Chondrocyte (in vitro differentiated cells): Measurements from ENCODE around the gene CACNB2. TPM values are rescaled to one million over a fixed set of nuclear protein-coding genes. Genes with fewer than 3 reads are reported as not detected.

Experiments
- DNase-seq: peaks from one replicate; pipeline ENCODE4 v3.0.0; 2021; ENCODE audit warnings: mixed read lengths, low spot score
- H3K27ac Mint-ChIP-seq: one replicate; pipeline ENCODE4 v1.8.0; 2021; ENCODE audit warnings: mild to moderate bottlenecking, moderate library complexity, mixed read lengths; ENCODE audit not compliant: unreplicated experiment
- H3K27me3 Mint-ChIP-seq: 2 replicates; pipeline ENCODE4 v1.8.0; 2021; ENCODE audit warnings: low read depth, mixed read lengths
- H3K36me3 Mint-ChIP-seq: 2 replicates; pipeline ENCODE4 v1.8.0; 2021; ENCODE audit warnings: low read depth, mixed read lengths
- H3K4me1 Mint-ChIP-seq: 2 replicates; pipeline ENCODE4 v1.8.0; 2021; ENCODE audit warnings: low read depth, mild to moderate bottlenecking, mixed read lengths
- H3K4me3 Mint-ChIP-seq: one replicate; pipeline ENCODE4 v1.8.0; 2021; ENCODE audit warnings: mild to moderate bottlenecking, moderate library complexity, mixed read lengths; ENCODE audit not compliant: unreplicated experiment
- H3K9me3 Mint-ChIP-seq: 2 replicates; pipeline ENCODE4 v1.8.0; 2021; ENCODE audit warnings: low read depth, mixed read lengths
- total RNA-seq: library from RNA; stranded (reverse); gene quantifications from 3 replicates; pipeline ENCODE4 v1.2.1, GENCODE V29; 2021
- TF ChIP-seq, protein P1 (sequence below): fragments of 200-600 bp; sonication (generic); IDR thresholded peaks from 2 replicates; pipeline ENCODE4 v1.5.0; 2021; ENCODE audit warnings: antibody characterized with exemption, mild to moderate bottlenecking, moderate library complexity

Gene CACNB2
- total RNA-seq, 1 donor from 2014 or later: 0.25 TPM

DNA sequence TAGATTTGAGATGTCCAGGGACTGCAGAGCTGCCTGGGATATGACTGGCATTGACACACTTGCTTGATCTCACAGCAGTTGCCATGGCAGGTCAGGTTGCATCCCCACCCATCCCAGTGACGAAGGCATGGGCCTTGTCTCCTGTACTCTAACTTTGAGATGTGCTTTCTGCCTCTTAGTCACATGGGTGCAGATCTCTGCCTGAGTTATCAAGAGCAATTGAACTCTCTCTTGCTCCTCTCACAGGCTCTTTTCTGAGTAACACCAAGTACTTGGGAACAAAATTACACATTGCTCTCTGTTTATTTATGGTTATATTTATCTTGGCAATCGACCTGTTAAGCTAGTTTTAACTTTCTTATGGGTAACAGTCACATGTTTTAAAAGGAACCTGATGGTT is 273.8 kb downstream of the CACNB2 start:
- H3K27ac Mint-ChIP-seq: no peak overlapping the region
- H3K36me3 Mint-ChIP-seq: peaks cover 1% of the 10 kb centered on the region
- TF ChIP-seq, protein P1, sequence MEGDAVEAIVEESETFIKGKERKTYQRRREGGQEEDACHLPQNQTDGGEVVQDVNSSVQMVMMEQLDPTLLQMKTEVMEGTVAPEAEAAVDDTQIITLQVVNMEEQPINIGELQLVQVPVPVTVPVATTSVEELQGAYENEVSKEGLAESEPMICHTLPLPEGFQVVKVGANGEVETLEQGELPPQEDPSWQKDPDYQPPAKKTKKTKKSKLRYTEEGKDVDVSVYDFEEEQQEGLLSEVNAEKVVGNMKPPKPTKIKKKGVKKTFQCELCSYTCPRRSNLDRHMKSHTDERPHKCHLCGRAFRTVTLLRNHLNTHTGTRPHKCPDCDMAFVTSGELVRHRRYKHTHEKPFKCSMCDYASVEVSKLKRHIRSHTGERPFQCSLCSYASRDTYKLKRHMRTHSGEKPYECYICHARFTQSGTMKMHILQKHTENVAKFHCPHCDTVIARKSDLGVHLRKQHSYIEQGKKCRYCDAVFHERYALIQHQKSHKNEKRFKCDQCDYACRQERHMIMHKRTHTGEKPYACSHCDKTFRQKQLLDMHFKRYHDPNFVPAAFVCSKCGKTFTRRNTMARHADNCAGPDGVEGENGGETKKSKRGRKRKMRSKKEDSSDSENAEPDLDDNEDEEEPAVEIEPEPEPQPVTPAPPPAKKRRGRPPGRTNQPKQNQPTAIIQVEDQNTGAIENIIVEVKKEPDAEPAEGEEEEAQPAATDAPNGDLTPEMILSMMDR: no peak
- H3K4me1 Mint-ChIP-seq: no peaks in the 10 kb centered on the region
- DNase-seq: no peak
- no peak overlapping the region for H3K4me3 Mint-ChIP-seq
- peaks cover 15% of the 10 kb centered on the region for H3K27me3 Mint-ChIP-seq
- H3K9me3 Mint-ChIP-seq: peaks cover 4% of the 10 kb centered on the region

- no peak for DNase-seq
- no peak overlapping the region for H3K27ac Mint-ChIP-seq
- no peaks in the 10 kb centered on the region for H3K4me1 Mint-ChIP-seq
- H3K27me3 Mint-ChIP-seq: peaks cover 7% of the 10 kb centered on the region
- H3K36me3 Mint-ChIP-seq: peaks cover 1% of the 10 kb centered on the region
- H3K9me3 Mint-ChIP-seq: peaks cover 4% of the 10 kb centered on the region
- TF ChIP-seq, protein P1: no peak
- no peak overlapping the region for H3K4me3 Mint-ChIP-seq
These were observed 277.8 kb downstream of the CACNB2 start for GRCh38 chr10:18417950-18418527.

GRCh38 chr10:18418541-18419215 is 278.5 kb downstream of the CACNB2 start:
- H3K27me3 Mint-ChIP-seq: peaks cover 3% of the 10 kb centered on the region
- TF ChIP-seq, protein P1: no peak
- DNase-seq: no peak
- H3K4me3 Mint-ChIP-seq: no peak overlapping the region
- no peak overlapping the region for H3K27ac Mint-ChIP-seq
- no peaks in the 10 kb centered on the region for H3K36me3 Mint-ChIP-seq
- H3K9me3 Mint-ChIP-seq: peaks cover 4% of the 10 kb centered on the region
- no peaks in the 10 kb centered on the region for H3K4me1 Mint-ChIP-seq

GRCh38 chr10:18419945-18420344 is 279.7 kb downstream of the CACNB2 start:
- Mint-ChIP-seq H3K27me3 (peaks cover 9% of the 10 kb centered on the region), H3K9me3 (peaks cover 4% of the 10 kb centered on the region), H3K27ac (no peak overlapping the region)

GRCh38 chr10:18421726-18422293 is 281.6 kb downstream of the CACNB2 start:
- H3K9me3 Mint-ChIP-seq: peaks cover 4% of the 10 kb centered on the region
- no peak overlapping the region for H3K4me3 Mint-ChIP-seq
- H3K27ac Mint-ChIP-seq: no peak overlapping the region
- H3K27me3 Mint-ChIP-seq: peaks cover 12% of the 10 kb centered on the region
- no peaks in the 10 kb centered on the region for H3K4me1 Mint-ChIP-seq
- TF ChIP-seq, protein P1: no peak
- DNase-seq: no peak
- no peaks in the 10 kb centered on the region for H3K36me3 Mint-ChIP-seq

More at GRCh38 chr10:18419945-18420344, 279.7 kb downstream of the CACNB2 start:
- TF ChIP-seq, protein P1: no peak
- no peak for DNase-seq
- H3K36me3 Mint-ChIP-seq: no peaks in the 10 kb centered on the region
- no peaks in the 10 kb centered on the region for H3K4me1 Mint-ChIP-seq
- H3K4me3 Mint-ChIP-seq: no peak overlapping the region
